B cell (primary cell): ENCODE measurements around the gene TSPAN18. TPM values are rescaled to one million over a fixed set of nuclear protein-coding genes. Genes with fewer than 3 reads are reported as not detected.

ENCODE experiments used
- ATAC-seq: fragments of 200-7000 bp; cut with Tn5 transposase; one replicate; pipeline ENCODE4 v1.10.0; 2021; ENCODE audit warnings: low read depth, mild to moderate bottlenecking, moderate number of reproducible peaks, moderate library complexity
- CTCF ChIA-PET: fragments of 350-600 bp; sonication (Branson Sonifier 250); formaldehyde crosslinking; loops from one replicate; lab custom pipeline; 2021; ENCODE audit warnings: antibody characterized with exemption, inconsistent platforms; lab: Charles Lee
- POLR2A ChIA-PET: fragments of 350-600 bp; sonication (Branson Sonifier 250); formaldehyde crosslinking; loops from one replicate; lab custom pipeline; 2021; ENCODE audit warnings: antibody characterized with exemption; lab: Charles Lee
- DNase-seq: peaks from one replicate; pipeline ENCODE4 v3.0.0; 2013
- H2AFZ ChIP-seq: 2 replicates; pipeline ENCODE4 v1.6.1; 2012; ENCODE audit warnings: mild to moderate bottlenecking, low read depth, low read length; ENCODE audit not compliant: insufficient read depth, poor library complexity, severe bottlenecking
- H3K27ac ChIP-seq, 2 donors: 1 replicate in 1 of 2; 2 replicates in 1 of 2; pipeline ENCODE4 v1.5.1; 2012 to 2013; ENCODE audit warnings: low read length in 2 of 2, mild to moderate bottlenecking in 2 of 2, moderate library complexity in 1 of 2
- H3K27me3 ChIP-seq, 4 experiments: fragments of 200-600 bp in 1 of 4; sonication (generic) in 1 of 4; replicated peaks in 1 of 4; 1 replicate in 2 of 4; 2 replicates in 2 of 4; pipeline versions ENCODE4 v1.6.1 to v1.7.0; 2013 to 2016; ENCODE audit warnings: low read length in 3 of 4, mild to moderate bottlenecking in 2 of 4, mixed read lengths in 1 of 4, moderate library complexity in 1 of 4; ENCODE audit not compliant: insufficient read depth in 4 of 4, control insufficient read depth in 3 of 4; ENCODE audit errors: control extremely low read depth in 1 of 4
- H3K36me3 ChIP-seq, 2 experiments: replicated peaks in 1 of 2; 1 replicate in 1 of 2; 2 replicates in 1 of 2; pipeline versions ENCODE4 v1.6.1 to v1.7.1; 2013; ENCODE audit warnings: low read length in 1 of 2; ENCODE audit not compliant: insufficient read depth in 2 of 2, control insufficient read depth in 1 of 2; ENCODE audit errors: control extremely low read depth in 1 of 2, extremely low read depth in 1 of 2
- H3K4me1 ChIP-seq, 2 donors: fragments of 200-600 bp in 1 of 2; sonication (generic) in 1 of 2; 1 replicate in 1 of 2; 2 replicates in 1 of 2; pipeline versions ENCODE4 v1.5.1 to v1.6.1; 2013 to 2017; ENCODE audit warnings: low read length in 2 of 2; ENCODE audit not compliant: control insufficient read depth in 2 of 2, insufficient read depth in 2 of 2
- H3K4me2 ChIP-seq: replicated peaks from 2 replicates; pipeline ENCODE3; 2012; ENCODE audit warnings: mild to moderate bottlenecking, low read depth, low read length; ENCODE audit not compliant: poor library complexity, severe bottlenecking
- H3K4me3 ChIP-seq, 5 experiments: fragments of 200-600 bp in 1 of 5; sonication (generic) in 1 of 5; 1 replicate in 3 of 5; 2 replicates in 2 of 5; pipeline versions ENCODE4 v1.5.1 to v1.7.0; 2011 to 2016; ENCODE audit warnings: low read length in 4 of 5, mild to moderate bottlenecking in 4 of 5, low read depth in 2 of 5, control low read depth in 1 of 5, moderate library complexity in 1 of 5; ENCODE audit not compliant: insufficient read depth in 1 of 5; ENCODE audit errors: control extremely low read depth in 1 of 5, extremely low read depth in 1 of 5
- H3K79me2 ChIP-seq: fragments of 200-600 bp; sonication (generic); one replicate; pipeline ENCODE4 v1.6.0; 2016; ENCODE audit warnings: low read length; ENCODE audit not compliant: control insufficient read depth, insufficient read depth
- H3K9ac ChIP-seq: fragments of 200-600 bp; sonication (generic); 2 replicates; pipeline ENCODE4 v1.6.1; 2017; ENCODE audit warnings: mild to moderate bottlenecking, low read length, moderate library complexity
- H3K9me3 ChIP-seq, 3 donors: one replicate each; pipeline versions ENCODE4 v1.6.1 to v1.7.1; 2013; ENCODE audit warnings: low read length in 2 of 3; ENCODE audit not compliant: control insufficient read depth in 2 of 3, insufficient read depth in 1 of 3; ENCODE audit errors: control extremely low read depth in 1 of 3
- H4K20me1 ChIP-seq: 2 replicates; pipeline ENCODE4 v1.6.0; 2012; ENCODE audit warnings: mild to moderate bottlenecking, low read length; ENCODE audit not compliant: insufficient read depth, control insufficient read depth, poor library complexity, severe bottlenecking
- H3K27ac Mint-ChIP-seq: one replicate; pipeline ENCODE4 v1.8.0; 2021; ENCODE audit warnings: mixed read lengths
- H3K27me3 Mint-ChIP-seq: one replicate; pipeline ENCODE4 v1.8.0; 2021; ENCODE audit warnings: mixed read lengths
- H3K4me1 Mint-ChIP-seq: one replicate; pipeline ENCODE4 v1.8.0; 2021; ENCODE audit warnings: mixed read lengths
- H3K4me3 Mint-ChIP-seq: one replicate; pipeline ENCODE4 v1.8.0; 2021; ENCODE audit warnings: mixed read lengths
- H3K9me3 Mint-ChIP-seq: one replicate; pipeline ENCODE4 v1.8.0; 2022; ENCODE audit warnings: mixed read lengths; ENCODE audit not compliant: insufficient read depth
- CTCF ChIP-seq: fragments of 200-600 bp; IDR thresholded peaks from one replicate; pipeline ENCODE4 v1.8.0; 2022; ENCODE audit warnings: antibody characterized with exemption, mild to moderate bottlenecking
- EZH2 ChIP-seq: IDR thresholded peaks from 2 replicates; pipeline ENCODE4 v1.6.1; 2012; ENCODE audit warnings: borderline replicate concordance, low read depth, mild to moderate bottlenecking, moderate library complexity, low read length; ENCODE audit not compliant: insufficient read depth, poor library complexity, severe bottlenecking
- WGBS: methylation state at CpG from one replicate; pipeline ENCODE4 v1.1.5; 2013; ENCODE audit warnings: missing lambda C conversion rate; ENCODE audit not compliant: insufficient coverage; 5-methylcytosine and 5-hydroxymethylcytosine counted together
- intact Hi-C: fragments of 100-400 bp; cut with micrococcal nuclease; formaldehyde crosslinking; loops from one replicate; pipeline ENCODE4 v1.10.0; 2022
- polyA plus RNA-seq: library from polyadenylated mRNA; depleted of rRNA; stranded (reverse); fragments of >200 nt; gene quantifications from 2 replicates; pipeline ENCODE4 v1.2.3, GENCODE V29; 2012
- total RNA-seq, 2 donors: library from RNA; stranded (reverse); fragments of 120-200 nt in 1 of 2; gene quantifications; 1 replicate in 1 of 2; 2 replicates in 1 of 2; pipeline versions ENCODE4 v1.2.3 to v1.2.4, GENCODE V29; 2013 to 2022

TSPAN18 gene
- total and polyA plus RNA-seq, 2 donors (not counting 1 experiment from before 2014, with no cell fraction given), result 0.75 to 2.0 TPM

GRCh38 chr11:44828296-44828695 is 101.5 kb downstream of the TSPAN18 start:
- 94% methylated on average over 5 of the region's 5 CpGs for WGBS
- no peak for DNase-seq
- Histone ChIP-seq H3K79me2 (no peaks in the 10 kb centered on the region), H3K4me1 (no peaks in the 10 kb centered on the region), H3K9me3 (peaks cover 0 to under 1% (median 0%) of the 10 kb centered on the region in 3 donors), H3K27me3 (no peaks in the 10 kb centered on the region), H2AFZ (no peak overlapping the region), H3K27ac (no peak overlapping the region), H3K4me3 (no peak overlapping the region), H3K4me2 (no peak overlapping the region), H4K20me1 (no peaks in the 10 kb centered on the region), H3K9ac (no peak overlapping the region), H3K36me3 (no peaks in the 10 kb centered on the region)
- CTCF ChIA-PET, result interaction anchor here (1.1 kb wide), 1 partner anchor 277 kb away, joined by 3 read pairs; no protein-coding TSS in a partner anchor
- no peak for ATAC-seq
- intact Hi-C loops, result no loop called here
- H3K9me3 Mint-ChIP-seq, result no peaks in the 10 kb centered on the region
- H3K27ac Mint-ChIP-seq, result no peak overlapping the region
- TF ChIP-seq EZH2 (no peak), CTCF (no peak)
- H3K27me3 Mint-ChIP-seq, result peaks cover 6% of the 10 kb centered on the region
- H3K4me3 Mint-ChIP-seq, result no peak overlapping the region
- POLR2A ChIA-PET, result no interaction called here
- no peaks in the 10 kb centered on the region for H3K4me1 Mint-ChIP-seq

GRCh38 chr11:44829838-44830237 is 103.1 kb downstream of the TSPAN18 start:
- Histone ChIP-seq H2AFZ (no peak overlapping the region), H3K27me3 (no peaks in the 10 kb centered on the region), H3K9me3 (no peaks in the 10 kb centered on the region), H4K20me1 (no peaks in the 10 kb centered on the region), H3K4me3 (no peak overlapping the region), H3K36me3 (no peaks in the 10 kb centered on the region), H3K27ac (no peak overlapping the region), H3K79me2 (no peaks in the 10 kb centered on the region), H3K9ac (no peak overlapping the region), H3K4me2 (no peak overlapping the region), H3K4me1 (no peaks in the 10 kb centered on the region)
- H3K4me1 Mint-ChIP-seq, result no peaks in the 10 kb centered on the region
- H3K4me3 Mint-ChIP-seq, result no peak overlapping the region
- H3K27me3 Mint-ChIP-seq, result peaks cover 9% of the 10 kb centered on the region
- no peak overlapping the region for H3K27ac Mint-ChIP-seq
- ATAC-seq (no peak), DNase-seq (no peak)
- H3K9me3 Mint-ChIP-seq, result no peaks in the 10 kb centered on the region
- ChIA-PET POLR2A (no interaction called here), CTCF (no interaction called here)
- TF ChIP-seq CTCF (no peak), EZH2 (no peak)
- intact Hi-C loops, result no loop called here
- WGBS, result 85% methylated on average over 2 of the region's 2 CpGs
